SK-N-DZ (cell line): Measurements from ENCODE around the gene ST3GAL5.

ENCODE experiments used
- DNase-seq: peaks from one replicate; pipeline ENCODE4 v3.0.0-alpha.2; 2015; ENCODE audit warnings: low spot score

ST3GAL5 gene

DNA sequence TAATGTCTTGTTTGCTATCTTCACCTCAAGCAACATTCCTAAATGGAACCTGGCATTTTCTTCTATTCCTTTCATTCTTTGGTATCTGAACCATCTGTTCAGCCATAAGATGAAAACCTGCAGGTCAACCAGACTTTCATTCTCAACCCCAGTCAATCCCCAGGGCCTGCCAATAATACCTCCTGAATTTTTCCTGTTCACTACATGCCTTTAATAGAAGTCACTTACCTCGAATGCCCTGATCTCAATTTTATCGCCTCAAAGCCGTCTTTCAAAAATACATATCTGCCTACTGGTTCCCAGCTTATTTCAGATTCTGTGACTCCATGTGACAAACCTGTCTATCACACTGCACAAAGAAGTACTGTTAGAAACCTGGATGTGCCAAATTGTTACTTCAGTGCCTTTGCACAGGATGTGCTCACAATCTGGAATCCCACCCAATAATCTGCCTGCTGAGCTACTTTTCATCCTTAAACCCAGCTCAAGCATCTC is 22.6 kb downstream of the ST3GAL5 start:
- DNase-seq, result no peak

- DNase-seq, result no peak
Measured at GRCh38 chr2:85865539-85866164, 23.1 kb downstream of the ST3GAL5 start.

GRCh38 chr2:85864654-85865053 is 24.1 kb downstream of the ST3GAL5 start:
- DNase-seq, result no peak

DNA sequence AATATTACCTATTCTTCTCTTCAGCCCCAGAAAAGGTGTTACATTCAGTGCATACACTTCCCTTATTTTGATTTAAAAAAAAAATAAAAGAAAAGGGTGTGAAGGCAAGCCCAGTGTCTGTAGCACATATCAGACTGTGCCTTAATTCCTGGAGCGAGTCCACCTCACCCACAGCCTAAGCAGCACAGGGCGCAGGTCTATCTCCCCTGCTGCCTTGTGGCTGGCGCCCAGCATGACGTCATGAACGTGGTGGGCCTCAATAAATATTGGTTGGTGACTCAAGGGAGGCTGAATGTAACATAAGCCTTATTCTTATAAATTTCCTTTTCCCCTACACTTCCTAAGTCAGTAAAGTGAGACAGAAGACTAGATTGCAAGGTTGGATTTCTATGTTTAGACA is 26.4 kb downstream of the ST3GAL5 start:
- DNase-seq, result no peak

- DNase-seq, result no peak
Measured at GRCh38 chr2:85861650-85862049, 27.1 kb downstream of the ST3GAL5 start.

DNA sequence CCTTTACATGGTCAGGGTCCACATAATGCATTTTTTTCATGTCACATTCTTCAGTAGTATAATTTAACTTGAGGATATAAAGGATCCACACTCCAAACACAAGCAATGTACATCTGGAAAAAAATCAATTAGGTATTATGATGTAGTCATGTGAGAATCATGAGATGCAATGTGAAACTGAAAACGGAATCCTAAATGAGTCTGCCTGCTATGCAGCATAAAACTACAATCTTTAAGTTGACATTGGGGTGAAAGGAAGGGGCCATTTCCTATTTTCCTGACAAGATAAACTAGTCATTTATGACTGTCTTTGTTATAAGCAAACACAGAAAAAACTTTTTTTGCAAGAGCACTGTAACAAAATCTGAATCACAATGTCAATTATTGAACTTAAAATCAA is 27.6 kb downstream of the ST3GAL5 start:
- no peak for DNase-seq

DNA sequence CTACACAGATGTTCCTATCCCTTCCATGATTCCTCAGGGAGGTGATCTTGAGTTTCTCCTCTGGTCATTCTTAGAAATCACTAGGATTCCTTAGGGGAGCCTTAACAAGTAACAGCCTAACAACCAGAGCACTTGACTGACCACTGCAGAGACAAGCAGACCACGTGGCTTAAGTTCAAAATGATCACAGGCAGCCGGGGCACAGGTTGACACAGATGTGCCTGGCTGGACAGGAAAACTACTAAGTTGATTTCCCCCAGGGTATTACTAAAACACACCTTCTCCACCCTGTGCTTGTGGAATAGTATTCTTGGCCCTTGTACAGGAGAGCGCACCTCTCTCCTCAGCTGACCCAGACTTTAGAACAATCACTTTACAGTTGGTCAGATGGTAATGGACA is 29.9 kb downstream of the ST3GAL5 start:
- no peak for DNase-seq

- DNase-seq, result no peak
Measured at GRCh38 chr2:85854897-85855296, 33.9 kb downstream of the ST3GAL5 start.

GRCh38 chr2:85854166-85854509 is 34.7 kb downstream of the ST3GAL5 start:
- no peak for DNase-seq

DNA sequence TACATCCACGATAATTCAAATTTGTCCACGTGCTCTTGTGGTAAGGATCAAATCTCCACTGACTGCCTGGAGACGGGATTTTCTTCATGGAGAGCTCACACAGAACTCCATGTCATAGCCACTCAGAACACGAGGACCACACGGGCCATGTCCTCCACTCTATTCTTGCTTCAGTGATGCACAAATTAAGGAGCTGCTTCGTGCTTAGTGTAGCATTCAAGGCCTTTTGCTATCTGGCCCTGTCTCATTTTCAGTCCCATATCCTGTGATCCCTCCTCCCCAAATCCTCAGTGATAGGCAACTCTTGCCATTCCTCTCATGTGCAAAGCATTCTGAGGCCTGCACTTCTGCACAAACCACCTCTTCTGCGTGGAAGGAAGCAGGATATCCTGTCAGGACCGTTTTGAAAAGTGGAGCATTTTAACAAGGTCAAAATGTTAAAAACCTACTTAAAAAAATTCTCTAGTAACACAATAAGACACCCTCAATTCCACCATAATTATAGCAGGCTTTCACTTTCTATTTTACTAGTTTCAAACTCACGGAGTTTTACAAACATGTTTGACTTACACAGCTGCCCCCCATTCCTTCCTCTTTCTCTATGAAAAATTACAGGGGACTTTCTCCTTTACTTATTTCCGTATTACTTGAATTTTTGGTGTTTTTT is 35.2 kb downstream of the ST3GAL5 start:
- DNase-seq, result no peak

DNA sequence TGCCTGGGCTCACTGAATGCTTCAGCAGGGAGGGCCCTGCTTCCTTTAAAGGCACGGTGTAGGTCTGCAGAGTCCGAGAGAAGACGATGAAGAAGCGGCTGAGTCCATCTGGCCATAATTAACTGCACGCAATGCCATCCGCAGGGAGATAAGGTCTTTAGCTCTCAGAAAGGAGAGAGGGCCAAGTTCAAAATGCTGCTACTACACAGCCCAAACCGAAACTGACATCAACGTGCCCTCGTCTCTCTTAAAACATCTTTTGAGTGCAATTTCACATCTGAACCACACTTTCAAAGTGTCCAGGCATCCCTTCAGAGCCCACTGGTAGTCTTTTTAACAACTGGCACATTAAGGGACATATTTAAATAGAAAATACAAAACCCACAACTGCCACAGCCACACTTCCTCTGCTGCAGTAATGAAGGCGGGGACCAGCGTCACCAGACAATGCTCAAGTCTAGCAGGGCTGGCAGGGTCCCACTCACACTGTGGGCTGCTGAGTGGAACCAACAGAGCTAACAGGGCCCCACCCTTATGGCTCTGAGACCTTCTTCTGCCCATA is 35.8 kb downstream of the ST3GAL5 start:
- DNase-seq, result peak; percentile 54

DNA sequence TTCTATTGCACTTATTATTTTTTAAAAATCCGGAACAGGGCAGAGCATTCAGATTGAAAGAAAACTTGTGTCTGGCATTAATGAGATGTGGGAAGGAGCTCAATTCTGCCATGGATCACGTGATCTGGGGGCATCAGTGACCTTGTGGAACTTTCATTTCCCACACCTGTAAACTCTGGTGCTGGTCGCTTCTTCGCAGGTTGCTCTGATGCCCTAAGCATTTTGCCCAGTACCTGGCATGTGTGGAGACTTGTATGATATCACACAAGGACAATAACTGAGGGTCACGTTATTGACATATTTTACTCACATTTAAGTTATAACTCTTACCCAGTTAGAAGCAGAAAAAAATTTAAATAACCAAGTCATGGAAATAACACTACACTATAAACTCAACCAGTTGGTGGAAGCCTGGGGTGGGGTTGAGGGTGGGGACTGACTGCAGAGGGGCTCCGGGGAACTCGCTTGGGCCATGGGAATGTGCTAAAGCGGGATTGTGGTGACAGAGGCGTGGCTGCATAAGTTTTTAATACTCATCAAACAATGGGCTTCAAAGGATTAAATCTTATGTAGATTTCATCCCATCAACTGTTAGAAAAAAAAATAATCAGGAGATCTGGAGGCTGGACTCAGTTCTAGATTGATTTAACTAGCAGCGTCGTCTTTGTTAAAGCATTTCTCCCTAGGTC is 36.5 kb downstream of the ST3GAL5 start:
- DNase-seq, result no peak

DNA sequence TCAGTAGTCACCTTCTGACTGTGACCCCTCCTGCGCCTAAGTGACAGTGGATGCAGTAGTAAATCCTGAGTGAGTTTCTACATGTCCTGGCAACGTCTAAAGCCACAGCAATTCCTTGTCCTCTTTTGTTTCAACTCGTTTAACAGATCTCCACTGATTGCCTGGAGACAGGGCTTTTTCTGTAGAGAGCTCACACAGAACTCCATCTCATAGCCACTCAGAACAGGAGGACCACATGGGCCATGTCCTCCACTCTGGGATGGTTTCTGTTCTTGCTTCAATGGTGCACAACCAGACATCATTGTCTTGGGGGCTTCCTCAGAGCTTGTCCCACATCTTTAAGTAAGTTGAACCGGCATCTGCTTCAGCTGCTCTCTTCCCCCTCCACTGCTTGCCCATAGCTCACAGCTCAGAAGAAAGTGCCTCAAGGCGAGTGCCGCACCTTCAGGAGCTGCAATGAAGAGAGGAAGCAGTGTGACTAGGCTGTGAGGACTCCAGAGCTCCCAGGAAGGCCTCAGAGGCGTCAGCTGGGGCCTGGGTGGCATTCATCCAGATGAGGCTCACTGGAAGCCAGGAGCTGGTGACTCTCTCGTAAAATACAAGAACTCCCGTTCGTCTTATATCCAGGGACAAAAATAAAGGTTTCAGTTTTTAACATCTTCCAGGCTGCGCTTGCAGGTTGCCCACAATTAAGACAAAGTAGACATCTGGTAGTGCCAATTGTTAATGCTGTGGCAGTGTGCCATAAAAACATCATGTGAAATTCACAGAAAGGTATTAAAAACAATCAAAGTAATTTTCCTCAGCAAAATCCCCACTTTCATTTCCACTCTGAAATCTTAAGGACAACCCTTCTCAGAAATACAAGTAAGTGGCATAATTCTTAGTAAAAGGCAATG is 37.3 kb downstream of the ST3GAL5 start:
- no peak for DNase-seq

DNA sequence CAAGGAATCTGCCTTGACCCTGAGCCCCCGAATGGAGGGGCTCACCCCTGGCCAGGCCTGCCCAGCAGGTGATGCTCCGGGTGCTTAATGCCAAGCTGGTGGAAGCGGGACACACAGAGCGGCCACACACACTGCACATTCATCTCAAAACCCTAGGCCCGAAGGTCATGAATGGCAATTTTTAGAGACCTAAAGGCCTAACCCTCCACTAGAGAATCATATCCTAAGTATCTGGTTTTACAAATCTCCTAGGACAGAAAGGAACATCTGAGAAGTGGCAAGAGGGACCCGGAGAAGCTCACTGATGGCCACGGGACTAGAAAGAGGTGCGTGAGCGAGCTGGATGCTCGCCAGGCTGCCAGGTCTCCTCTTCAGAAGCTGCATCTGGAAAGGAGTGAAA is 38.3 kb downstream of the ST3GAL5 start:
- no peak for DNase-seq

GRCh38 chr2:85847051-85847588 is 41.7 kb downstream of the ST3GAL5 start:
- no peak for DNase-seq

DNA sequence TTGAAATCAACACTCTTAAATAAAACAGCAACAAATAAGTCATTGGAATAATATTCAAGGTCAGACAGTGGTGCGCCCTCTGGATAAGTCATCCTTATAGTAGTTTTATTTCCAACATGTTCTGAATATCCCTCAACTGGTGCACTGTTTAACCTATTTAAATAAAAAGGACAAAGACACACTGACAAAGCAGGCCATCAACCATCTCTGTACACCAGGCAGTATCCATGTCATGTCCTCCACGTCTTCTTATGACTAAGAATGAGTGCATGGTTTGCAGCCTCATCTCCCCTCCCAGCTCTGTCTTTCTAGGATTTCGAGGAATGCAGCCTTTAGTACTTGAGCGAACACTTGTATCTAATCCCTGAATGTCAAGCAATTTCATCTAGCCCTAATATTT is 42.4 kb downstream of the ST3GAL5 start:
- no peak for DNase-seq

GRCh38 chr2:85844486-85844885 is 44.3 kb downstream of the ST3GAL5 start:
- no peak for DNase-seq

GRCh38 chr2:85843543-85843942 is 45.2 kb downstream of the ST3GAL5 start:
- no peak for DNase-seq

DNA sequence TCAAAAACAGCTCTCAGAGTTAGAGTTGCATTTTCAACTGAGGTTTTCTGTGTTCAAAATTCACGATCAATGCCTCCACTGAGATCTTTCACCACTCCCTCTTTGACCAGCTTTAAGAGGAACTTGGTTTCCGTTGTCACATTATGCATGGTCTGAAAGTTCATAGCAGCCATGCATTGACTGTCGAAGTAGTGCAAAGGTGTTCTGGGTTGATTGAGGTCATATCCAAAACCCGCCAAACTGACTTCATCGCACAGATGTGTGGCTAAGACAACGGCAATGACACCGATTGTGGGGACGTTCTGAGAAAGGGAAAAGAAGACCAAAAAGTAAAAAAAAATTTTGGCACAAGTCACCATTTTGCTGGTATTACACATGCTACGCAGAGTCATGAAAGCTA is 48.7 kb downstream of the ST3GAL5 start:
- no peak for DNase-seq

- no peak for DNase-seq
Measured at GRCh38 chr2:85839461-85839860, 49.3 kb downstream of the ST3GAL5 start.

- no peak for DNase-seq
Measured at GRCh38 chr2:85838641-85839040, 50.1 kb downstream of the ST3GAL5 start.
